Kidney tubule cell (primary cell): ENCODE data around the gene TMEM170A.
"Not testable (repeated sequence)": the region's sequence is repeated elsewhere in the genome, so short reads cannot be mapped to it uniquely, and the experiment has no call there.

Experiments
- DNase-seq: peaks from one replicate; pipeline ENCODE4 v3.0.0-alpha.2; 2018; ENCODE audit warnings: low spot score

The TMEM170A gene

DNA sequence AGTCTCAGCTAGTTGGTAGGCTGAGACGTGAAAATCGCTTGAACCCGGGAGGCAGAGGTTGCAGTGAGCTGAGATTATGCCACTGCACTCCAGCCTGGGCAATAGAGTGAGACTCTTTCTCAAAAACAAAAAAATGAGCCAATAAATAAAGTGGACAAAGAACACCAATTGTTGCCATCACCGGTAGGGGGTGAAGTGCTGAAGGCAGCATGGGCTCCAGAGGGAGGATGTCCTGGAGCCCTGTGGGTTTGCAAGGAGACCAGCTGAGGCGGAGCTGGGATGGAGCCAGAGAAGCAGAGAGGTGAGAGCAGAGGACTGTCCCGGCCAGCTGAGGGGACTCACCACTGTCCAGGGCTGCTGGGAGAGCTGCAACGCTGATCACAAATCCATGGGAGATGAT is 17.0 kb upstream of the TMEM170A start:
- DNase-seq = no peak

DNA sequence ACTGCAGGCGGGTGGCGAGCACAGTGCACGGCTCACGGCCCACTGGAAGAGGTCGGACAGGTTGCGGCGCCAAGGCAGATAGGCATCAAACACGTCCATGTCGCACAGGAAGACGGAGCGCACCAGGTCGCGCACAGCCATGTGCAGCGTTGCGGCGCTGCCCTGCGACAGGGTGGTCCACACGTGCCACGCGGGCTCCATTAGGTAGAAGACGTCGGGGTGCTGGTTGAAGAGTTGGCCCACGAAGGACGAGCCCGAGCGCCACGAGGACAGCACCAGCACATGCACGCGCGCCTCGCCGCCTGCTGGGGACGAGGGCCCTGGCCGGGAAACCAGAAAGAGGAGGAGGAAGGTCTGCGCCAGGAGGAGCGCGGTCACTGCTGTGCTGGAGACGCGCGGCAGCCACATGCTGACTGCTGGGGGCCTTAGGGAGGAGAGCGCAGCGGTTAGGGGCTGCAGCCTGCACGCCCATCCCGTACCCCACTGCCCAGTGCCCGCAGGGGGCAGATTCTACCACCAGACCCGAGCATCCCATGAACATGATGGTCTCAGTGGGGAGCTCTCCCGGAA is 15.0 kb upstream of the TMEM170A start:
- no peak for DNase-seq

DNA sequence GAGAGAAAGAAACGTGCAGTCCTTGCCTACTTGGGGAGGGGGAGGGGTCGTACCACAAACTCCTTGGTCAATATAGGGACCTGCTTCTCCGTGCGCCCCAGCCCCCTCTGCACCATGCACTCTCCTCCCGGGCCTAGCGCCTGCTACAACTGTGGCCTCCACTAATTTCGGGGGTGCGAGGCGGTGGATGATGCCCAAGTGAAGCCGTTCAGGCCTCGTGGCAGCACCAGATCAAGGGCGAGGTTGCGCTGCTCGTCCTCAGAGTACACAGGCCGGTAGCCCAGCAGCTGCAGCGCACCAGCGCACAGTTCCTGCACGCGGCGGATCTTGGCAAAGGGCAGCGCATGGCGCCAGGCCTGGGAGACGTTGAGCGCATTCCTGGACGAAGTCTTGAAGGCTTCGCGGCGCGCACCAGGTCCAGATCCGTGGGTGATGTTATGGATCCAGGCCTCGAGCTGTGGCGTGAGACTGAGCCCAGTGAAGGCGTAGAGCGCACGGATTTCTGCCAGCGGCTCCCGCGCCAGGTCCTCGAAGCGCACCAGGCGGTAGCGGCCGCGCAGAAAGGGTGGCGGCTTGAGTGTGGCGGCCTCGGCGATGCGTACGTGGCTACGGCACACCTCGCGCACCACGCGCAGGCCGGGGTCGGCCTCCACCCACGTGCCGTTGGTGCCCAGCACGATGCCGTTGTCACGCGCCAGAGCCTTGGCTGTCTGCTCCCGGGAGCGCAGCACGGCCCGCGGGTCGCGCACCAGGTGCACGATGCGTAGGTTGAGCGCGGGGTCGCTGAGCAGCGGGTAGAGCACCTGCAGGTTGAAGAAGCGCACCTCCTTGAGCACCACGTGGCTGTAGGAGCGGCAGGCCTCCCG is 14.2 kb upstream of the TMEM170A start:
- DNase-seq = no peak

DNA sequence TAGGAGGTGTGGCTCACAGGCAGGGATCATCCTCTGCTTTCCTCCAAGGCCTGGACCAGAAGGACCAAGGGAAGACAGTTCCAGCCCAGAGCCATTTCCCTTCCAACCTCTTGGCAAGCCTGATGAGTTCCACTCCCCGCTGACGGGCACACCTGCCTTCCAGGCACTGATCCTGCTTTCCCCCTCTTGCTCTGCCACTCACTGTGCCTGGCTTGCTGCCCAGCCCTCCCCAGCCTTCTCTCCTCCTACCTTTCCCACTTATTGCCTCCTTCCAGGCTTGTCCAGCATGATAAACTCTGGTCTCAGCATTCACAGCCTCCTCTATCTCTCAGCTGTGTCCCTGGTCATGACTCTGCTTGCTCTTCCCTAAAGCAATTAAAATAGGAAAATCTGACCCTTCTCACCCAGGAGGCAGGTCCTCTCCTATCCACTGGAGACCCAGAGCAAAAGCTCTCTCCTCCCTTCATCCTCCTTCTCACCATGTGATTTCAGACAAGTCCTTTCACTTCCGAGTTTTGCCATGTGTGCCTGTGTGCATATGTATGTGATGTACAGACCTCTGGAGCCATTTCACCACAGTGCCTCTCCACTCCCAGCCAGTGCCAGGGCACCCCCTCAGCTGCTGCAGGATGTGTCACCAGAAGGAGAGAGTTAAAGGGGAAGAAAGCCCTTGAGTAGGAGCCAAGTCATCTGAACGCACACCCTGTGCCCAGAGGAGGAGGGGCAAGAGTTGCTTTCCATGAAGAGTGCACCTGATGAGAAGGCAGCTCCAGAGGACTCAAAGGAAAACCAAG is 13.4 kb upstream of the TMEM170A start:
- DNase-seq = peak; percentile 59

DNA sequence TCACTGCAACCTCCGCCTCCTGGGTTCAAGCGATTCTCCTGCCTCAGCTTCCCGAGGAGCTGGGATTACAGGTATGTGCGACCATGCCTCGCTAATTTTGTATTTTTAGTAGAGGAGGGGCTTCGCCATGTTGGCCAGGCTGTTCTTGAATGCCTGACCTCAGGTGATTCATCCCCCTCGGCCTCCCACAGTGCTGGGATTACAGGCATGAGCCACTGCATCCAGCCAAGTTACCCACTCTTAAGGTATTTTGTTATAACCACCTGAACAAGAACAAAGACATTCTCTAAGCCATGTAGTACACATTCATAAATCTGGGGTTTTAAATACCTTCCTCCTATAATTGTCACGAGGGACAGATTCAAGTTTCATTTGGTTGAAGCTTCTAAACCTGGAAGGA is 12.3 kb upstream of the TMEM170A start:
- peak; percentile 95 for DNase-seq

DNA sequence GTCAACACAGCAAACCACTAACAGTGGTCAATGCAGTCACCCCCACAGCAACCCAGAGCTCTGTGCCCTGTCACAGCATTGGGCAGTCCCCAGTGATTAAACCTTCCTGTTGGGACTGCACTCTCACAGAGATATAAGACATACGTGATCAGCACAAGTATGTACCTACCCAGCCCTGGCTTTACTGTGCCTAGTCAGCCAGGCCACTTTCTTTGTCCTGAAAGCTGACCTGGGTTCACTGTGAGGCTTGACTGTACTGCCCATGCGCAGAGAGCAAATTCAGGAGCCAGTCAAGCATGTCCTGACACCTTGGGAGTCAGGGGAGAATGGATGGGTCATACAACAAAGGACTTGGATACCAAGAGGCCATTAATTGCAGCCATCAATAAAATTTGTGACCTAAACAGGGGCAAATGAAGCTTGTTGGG is 10.9 kb upstream of the TMEM170A start:
- peak; percentile 78 for DNase-seq

DNA sequence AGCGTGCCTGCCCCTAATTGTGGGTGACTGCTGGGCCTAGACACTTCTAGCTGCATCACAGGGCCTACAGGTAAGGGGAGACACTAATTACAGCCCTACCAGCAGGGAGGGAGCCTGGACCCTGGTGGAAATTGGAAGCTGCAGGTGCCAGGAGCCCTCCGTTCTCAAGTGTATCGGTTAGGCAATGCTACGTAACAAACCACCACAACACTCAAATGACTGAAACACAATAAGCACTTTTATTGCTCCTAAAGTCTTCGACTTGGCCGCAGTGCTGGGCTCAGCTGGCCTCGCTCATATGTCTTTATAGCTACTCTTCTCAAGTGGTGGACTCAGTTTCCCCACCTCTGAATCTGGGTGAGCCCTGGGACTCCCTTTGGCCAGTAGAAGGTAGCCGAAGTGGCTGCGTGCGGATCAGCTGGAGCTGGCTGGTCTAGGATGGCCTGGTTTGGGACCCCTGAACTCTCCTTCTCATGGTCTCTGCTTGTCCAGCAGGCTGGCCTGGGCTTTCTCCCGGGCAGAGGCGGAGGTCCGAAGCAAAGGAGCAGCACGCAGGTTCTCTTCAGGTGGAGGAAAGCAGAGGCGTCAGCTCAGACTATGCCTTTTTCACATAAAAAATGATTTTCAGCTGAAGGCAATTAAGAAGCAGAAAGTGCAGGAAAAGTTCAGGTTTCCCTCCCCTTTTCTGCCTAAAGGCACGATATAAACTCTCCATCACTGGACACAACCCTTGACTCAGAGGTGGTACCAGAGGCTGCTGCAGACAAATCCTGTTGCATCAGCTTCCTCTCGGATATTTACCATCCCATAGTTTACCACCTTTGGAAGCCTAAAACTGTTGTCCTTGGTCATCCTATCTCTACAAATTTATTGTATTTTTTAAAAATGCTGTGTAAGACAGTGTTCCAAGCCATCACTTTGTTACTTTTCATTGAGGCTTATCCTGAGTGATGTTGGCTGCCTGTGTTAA is 8.7 kb upstream of the TMEM170A start:
- DNase-seq = no peak

DNA sequence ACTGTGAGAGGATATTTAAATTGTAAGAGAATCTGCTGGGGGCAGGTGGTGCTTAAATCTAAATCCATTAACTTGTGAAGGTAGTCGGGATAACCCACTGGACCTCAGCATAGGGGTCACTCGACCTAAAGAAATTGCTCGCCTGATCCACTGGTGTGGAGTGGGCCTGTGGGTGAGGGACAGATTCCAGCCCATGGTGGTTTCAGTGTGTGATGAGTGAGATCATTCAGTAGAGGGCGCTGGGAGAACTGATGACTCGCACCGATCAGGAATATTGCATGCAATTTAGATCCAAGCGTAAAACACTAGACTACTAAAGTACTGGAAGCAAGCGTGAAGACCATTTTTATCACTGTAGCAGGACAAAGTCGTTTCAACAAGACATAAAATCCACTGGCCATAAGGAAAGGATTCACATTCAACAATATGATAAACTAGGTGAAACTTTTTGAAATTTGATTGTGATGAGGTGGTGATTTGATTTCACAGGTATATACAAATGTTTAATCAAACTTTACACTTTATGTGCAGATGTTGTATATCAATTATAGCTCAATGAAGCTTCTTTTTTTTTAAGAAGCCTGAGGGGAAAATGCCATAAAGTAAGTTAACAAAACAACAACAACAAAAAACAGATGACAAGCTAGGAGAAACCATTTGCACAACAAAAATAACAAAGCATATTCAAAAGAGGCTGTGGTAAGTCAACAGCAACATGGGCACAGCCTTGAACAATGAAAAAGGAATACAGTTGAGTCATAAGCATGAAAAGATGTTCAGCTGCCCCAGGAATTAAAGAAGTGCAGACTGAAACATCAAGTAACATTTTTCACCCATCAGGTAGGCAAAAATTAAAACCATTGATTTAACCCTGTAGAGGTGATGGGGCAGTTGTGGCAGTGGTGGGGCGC is 7.5 kb upstream of the TMEM170A start:
- peak; percentile 58 for DNase-seq

DNA sequence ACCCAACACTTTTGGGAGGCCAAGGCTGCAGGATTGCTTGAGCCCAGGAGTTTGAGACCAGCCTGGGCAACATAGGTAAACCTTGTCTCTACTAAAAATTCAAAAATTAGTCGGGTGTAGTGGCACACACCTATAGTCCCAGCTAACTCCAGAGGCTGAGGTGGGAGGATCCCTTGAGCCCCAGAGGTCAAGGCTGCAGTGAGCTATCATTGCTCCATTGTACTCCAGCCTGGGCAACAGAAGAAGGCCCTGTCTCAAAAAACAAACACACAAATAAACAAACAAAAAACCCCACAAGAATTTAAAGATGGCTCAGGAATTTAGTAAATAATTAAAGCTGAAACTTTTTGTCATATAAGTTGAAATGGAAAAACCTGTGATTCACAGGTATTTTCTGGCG is 2.3 kb upstream of the TMEM170A start:
- DNase-seq = no peak

DNA sequence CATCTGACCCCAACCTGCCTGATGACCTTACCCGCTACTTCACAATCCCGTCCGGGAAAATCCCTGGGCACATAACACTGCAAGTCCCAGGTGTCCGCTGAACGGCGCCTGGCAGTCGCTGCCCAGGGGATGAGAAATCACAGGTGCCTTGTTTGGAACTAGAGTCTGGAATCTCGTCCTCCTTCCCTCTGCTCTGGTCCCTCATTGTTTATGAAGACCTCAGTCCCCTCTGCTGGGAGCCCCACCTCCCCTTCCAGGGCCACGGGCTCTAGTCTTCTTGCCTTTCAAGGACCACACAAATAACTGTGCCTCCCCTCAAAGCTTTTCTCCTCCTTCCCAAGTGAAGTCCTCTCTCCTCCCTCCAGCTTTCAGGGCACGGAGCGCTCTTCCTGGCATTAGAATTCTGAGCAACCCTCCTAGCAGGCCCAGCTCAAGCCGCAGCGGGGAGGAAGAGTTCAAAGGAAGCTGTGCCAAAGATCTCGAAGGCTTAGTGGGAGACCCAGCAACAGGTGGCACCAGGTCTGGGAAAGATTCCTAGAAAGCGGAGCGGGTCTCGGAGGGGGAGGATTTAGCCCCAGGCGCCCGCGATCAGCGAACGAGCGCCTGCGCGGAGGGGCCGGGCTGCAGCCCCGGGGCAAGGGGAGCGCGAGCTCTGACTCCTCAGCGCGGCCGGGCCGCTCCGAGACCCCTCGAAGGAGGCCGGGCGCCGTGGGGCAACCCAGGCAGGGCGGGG is 934 bp downstream of the TMEM170A start:
- peak; percentile 56 for DNase-seq

DNA sequence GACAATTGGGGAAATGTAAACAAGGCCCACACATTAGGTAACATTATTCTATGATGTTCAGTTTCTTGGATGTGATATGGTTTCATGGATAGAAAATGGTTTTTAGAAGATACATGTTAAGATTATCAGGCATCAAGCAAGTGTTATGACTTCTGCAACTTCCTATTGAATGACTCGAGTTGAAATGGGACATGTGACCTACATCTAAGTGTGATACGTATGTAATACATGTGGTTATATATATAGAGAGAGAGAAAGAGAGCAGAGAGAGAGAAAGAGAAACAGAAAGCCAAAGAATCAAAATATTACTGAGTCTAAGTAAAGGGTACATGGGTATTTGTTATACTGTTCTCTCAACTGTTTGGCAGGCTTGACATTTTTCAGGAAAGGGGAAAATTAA is 1.7 kb downstream of the TMEM170A start:
- no peak for DNase-seq

DNA sequence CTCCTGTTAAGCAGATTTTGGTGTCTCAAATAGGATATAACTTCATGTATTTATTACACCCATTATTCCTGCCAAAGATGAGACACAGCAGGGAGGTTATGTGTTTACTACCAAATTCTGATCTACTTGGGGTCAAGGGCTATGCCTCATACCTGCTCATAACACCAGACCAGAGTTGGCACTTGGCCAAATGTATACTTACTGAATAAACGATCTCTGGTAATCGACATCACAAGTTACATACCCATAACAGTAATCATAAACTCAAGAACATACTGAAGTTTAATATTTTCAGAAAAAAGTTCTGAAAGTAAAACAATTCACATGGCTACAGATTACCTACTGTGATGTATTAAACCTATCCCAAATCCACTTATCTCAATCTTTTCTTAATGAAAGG is 2.9 kb downstream of the TMEM170A start:
- DNase-seq = no peak

DNA sequence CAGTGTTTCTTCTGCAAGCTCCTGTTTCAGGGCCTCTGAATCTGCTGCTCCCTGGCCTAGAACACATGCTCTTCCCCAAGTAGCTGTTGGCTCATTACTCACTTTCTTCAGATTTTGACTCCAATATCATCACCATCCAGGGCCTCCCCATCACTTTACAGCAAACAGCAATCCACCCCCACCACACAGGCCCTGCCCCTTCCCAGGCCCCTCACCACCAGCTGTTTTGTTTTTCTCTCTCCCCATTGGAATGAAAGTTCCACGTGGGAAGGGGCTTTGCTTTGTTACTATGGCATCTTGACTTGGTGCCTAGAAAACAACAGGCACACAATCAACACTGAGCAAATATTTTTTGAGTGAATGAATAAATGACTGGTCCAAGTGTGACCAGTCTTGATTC is 4.0 kb downstream of the TMEM170A start:
- no peak for DNase-seq

DNA sequence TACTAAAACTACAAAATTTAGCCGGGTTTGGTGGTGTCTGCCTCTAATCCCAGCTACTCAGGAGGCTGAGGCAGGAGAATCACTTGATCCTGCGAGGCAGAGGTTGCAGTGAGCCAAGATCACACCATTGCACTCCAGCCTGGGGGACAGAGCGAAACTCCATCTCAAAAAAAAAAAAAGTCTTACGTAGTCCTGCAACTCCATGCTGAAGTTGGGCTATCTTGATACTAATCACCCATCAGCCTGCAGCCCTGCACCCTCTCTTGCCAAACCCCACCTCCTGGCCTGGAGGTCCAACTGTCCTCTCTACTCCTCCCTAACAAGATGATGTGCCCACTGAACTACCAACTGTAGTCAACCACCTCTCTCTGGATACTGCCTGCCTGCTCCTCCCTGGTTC is 4.8 kb downstream of the TMEM170A start:
- DNase-seq = no peak

DNA sequence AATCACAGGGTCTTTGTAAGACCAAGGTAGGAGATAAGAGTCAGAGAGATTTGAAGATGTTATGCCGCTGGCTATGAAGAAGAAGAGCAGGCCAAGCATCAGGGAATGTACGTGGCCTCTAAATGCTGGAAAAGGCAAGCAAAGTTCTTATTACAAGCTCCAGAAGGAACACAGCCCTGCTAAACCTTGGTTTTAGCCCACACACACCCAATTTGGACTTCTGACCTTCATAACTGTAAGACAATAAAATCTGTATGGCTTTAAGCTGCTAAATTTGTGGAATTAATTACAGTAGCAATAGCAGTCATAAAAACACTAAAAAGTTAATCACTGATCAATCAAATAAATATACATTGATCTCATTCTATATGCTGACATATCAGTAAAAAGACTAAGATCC is 6.0 kb downstream of the TMEM170A start:
- DNase-seq = no peak

DNA sequence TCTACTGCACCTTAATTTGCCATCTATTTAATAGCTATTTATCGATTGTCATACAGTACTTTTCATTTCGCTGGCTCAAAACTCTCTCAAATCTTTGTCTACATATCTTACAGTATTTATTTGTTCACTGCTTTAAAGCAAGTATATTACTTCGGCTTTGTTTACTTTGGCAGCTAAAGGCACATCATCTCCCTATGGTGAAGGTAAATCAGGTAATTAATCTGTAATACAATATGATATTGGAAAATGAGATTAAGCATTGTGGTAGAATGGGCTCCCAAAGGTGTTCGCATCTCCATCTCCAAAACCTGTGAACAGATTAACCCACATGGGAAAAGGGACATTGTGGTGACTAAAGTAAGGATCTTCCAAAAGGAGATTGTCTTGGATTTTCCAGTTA is 6.5 kb downstream of the TMEM170A start:
- DNase-seq = no peak

DNA sequence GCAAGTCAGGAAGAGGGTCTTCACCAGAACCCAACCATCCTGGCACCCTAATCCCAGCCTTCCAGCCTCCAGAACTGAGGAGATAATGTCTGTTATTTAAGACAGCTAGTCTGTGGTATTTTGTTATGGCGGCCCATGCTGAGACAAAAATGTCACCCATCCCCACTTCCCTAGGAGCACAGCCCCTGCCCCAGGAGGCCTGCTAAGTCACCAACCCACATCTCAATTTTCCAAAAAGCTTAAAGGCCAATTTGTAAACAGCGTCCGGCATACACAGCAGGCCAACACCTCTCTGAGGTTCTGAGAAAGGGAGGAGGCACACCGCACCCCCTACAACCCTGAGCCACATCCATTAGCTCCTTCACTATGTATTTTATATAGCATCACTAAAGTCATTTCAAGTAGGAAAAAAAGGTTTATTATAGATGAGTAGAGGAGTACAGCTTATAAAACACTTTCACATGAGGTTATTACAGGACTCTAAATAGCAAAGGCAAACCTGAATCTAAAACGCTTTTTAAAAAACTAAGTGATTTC is 6.9 kb downstream of the TMEM170A start:
- no peak for DNase-seq

DNA sequence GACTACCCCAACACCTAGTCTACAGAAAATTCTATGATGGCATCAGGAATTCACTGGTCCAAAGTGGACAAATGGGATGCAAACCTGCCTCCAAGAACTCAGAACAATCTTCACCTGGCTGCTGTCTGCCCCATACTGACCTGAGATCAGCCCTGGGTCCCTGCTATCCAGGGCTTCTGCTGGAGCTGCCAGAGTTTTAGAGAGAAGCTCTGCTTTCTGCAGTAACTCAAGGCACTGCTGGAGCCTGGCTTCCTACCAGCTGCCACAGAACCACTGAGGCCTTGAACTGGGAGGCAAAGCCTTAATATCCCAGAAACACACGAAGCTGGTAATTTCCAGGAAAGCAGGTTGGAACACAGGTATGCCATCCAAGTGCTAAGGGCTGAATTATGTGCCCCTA is 7.5 kb downstream of the TMEM170A start:
- DNase-seq = no peak

DNA sequence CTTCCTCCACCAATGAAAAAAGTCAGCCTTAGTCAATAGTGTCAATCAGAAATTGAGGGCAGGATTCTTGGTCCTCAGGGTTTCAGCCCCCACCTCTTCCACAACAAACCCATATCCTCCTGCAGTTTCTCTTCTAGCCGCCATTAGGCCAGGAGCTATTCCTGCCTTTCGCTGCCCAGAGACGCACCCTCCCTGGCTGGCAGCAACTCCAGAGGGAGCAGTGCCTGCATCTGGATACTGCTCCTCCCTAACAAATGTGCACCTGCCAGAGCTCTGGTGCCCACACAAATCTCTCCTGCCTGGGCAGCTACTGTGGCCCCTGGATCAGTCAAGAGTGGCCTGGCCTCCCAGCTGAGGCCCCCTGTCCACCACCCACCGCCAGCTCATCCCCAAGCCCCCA is 8.0 kb downstream of the TMEM170A start:
- DNase-seq = not testable (repeated sequence)

DNA sequence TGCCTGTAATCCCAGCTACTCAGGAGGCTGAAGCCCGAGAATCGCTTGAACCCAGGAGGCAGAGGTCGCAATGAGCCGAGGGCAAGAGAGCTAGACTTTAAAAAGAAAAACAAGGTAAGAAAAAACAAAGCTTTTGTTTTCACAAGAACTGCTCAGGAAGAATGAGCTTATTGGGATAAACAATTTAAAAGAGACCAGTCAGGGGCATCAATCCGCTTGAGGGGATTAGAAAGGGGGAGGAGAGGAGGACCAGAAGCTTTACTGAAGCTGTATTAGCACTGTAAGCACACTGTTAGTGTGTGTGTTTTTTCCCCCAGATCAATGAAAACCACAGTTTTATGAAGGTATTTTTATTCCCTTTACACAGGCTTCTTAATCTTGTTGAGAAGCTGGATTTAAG is 8.8 kb downstream of the TMEM170A start:
- DNase-seq = no peak
